GM21529 (cell line): ENCODE measurements around the gene B3GALT5.
"Not testable (repeated sequence)": the region's sequence is repeated elsewhere in the genome, so short reads cannot be mapped to it uniquely, and the experiment has no call there.

Experiments used
- ATAC-seq: cut with Tn5 transposase; IDR thresholded peaks from one replicate; pipeline ENCODE4 v1.9.1; 2021; ENCODE audit not compliant: unreplicated experiment

B3GALT5 gene, protein sequence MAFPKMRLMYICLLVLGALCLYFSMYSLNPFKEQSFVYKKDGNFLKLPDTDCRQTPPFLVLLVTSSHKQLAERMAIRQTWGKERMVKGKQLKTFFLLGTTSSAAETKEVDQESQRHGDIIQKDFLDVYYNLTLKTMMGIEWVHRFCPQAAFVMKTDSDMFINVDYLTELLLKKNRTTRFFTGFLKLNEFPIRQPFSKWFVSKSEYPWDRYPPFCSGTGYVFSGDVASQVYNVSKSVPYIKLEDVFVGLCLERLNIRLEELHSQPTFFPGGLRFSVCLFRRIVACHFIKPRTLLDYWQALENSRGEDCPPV

DNA sequence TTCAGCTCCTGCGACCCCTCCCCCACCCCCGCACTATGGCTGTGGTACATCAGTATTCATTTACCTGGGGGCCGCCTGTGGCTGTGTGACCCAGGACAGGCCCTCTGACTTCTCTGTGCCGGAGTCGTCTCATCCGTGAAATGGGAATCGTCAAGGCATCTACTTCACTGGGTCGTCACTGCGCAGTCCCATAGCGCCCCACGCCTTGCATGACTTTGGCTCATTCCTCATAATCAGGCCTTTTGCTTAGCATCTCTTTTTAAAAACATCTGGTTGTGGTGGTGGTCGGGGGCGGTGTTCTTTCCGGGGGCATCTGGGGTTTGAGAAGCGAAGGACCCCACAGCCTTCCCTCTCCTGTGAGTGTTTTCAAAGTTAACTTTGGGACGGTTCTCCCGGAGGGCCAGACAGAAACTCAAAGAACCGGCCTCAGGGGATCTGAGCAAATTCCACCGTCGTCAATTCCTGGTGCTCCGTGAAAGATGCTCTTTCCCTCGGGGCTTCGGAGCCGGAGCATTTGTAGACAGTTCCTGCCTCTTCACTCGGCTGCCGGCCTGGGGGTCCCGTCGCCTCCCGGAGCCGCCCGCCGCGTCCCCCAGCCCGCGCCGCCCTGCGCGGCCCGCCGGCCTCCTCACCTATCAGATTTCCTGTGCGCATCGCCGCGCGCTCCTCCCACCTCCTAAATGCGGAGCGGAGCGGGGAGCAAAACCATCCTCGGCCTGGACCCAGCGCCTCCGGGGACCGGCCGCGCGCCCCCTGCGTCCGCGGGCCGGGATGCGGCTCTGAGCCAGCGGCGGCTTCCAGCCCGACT lies at the start of gene B3GALT5:
B3GALT5 (plus strand) TSS at position 708 of the 808 bp plus-strand sequence. CDS start 47,620 bp downstream, outside the sequence.
- ATAC-seq = no peak

GRCh38 chr21:39564200-39564599 lies 48.5 kb upstream of the B3GALT5 start:
- ATAC-seq = no peak

DNA sequence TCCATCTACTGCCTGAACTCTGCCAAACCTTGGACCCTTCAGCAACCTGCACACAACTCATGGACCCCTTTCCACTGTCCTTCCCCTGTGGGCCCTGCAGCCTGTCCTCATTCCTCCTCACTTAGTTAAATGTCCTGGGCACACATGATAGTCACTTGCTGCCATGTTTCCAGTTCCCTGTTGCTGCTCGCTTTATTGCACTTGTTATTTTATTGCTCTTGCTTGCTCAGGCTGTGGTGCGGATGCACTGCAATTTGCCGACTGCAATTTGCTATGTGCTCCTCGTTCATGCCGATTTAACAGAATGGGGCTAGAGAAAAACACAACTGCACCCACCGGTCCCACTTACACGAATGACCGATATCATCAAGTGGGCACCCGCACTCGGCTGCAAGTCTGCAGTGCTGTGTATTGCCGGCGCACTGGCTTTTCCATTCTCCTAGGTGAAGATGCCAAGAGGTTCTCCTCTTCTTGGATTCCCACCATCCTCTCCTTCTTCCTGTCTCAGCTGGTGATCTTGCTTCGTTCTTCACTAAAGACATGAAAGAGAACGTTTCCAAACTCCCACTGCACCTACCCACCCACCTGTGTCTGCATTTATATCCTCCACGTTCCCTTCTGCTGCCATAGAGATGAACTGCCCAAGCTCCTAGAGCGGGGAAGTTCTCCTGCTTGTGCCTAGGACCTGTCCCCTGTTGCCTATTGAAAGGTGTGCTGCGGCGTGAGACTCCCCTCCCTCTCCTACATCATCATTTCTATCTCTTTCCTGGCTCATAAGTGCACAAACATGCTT lies 45.4 kb upstream of the B3GALT5 start:
- ATAC-seq = no peak

GRCh38 chr21:39568361-39568760 lies 44.4 kb upstream of the B3GALT5 start:
- no peak for ATAC-seq

DNA sequence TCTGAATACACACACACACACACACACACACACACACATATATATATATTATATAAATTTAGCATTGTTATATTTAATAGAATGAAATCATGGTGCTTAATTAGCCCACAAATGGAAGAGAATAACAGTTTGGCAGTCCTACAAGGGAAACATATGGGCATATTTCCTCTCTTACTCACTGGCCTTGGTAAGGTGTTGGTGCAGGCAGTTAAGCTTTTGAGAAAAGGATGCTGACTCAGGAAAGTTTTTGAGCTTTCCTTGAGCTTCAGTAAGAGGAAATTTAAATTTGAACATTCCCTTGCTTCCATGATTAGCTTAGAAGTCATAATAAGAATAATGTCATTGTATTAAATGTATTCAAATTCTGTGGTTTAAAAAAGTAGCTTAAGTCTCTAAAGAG lies 37.0 kb upstream of the B3GALT5 start:
- ATAC-seq = no peak

GRCh38 chr21:39576518-39577128 lies 36.1 kb upstream of the B3GALT5 start:
- no peak for ATAC-seq

- ATAC-seq = no peak
Measured at GRCh38 chr21:39579734-39580332, 32.9 kb upstream of the B3GALT5 start.

DNA sequence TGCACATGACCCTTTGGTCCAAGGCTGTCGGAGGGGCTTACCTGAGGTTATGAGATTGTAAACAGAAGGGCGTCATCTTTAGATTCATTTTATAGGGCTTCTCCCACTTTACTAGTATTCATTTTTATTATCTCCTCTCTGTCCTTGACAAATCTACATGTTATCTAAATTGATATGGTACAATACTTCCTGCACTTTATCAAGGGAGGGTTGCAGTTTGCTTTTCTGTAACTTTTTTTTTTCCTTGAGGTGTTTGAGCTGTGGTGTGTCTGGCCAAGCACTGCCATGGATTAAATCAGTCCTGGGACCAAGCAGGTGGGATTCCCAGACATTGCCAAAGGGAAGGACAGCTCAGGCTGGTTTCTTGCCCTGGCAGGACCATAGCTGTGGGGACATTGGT lies 32.0 kb upstream of the B3GALT5 start:
- ATAC-seq = no peak

DNA sequence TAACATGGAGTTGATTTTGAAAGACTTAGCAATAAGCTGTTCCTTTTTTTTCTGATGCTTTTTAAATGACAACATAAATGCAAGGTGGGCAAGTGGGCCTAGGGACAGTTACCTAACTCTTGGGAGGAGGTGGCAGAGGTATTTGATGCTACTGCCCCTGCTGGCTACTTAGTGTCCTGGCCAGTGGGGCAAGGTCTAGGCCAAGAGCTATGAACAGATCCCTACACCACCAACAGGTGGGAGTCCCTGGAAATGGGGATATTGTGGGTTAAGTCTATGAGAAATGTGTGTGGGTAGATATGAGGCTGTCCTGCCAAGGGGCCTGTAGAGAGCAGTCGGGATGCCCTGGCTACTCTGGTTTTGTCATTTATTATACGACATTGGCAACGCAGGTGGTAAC lies 31.3 kb upstream of the B3GALT5 start:
- no peak for ATAC-seq

DNA sequence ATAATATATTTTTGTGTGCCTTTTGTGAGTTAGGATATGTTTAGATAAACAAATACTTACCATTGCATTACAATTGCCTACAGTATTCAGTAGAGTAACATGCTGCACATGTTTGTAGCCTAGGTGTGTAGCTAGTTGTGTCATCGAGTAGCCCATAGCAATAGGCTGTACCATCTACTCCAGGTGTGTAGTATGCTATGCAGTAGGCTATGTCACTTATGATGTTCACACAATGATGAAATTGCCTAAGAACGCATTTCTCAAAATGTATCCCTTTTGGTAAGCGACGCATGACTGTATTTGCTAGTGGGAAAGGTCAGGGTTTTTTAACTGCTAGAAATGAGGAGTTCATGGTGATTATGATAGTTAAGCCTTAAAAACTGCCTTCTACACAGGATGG lies 30.0 kb upstream of the B3GALT5 start:
- ATAC-seq = no peak

DNA sequence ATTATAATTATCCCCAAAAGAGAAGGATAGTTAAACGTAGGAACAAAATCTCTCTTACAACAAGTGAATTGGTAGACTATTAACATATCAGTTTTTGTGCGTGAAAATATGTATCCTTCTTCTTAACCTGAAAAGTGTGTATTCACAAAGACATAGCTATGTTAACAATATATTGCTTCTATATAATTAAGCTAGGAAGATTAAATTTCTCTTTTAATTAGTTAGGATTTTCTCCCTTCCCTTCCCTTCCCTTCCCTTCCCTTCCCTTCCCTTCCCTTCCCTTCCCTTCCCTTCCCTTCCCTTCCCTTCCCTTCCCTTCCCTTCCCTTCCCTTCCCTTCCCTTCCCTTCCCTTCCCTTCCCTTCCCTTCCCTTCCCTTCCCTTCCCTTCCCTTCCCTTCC lies 29.2 kb upstream of the B3GALT5 start:
- not testable (repeated sequence) for ATAC-seq

- ATAC-seq = no peak
Measured at GRCh38 chr21:39587376-39587775, 25.4 kb upstream of the B3GALT5 start.

- ATAC-seq = no peak
Measured at GRCh38 chr21:39588884-39589283, 23.9 kb upstream of the B3GALT5 start.

DNA sequence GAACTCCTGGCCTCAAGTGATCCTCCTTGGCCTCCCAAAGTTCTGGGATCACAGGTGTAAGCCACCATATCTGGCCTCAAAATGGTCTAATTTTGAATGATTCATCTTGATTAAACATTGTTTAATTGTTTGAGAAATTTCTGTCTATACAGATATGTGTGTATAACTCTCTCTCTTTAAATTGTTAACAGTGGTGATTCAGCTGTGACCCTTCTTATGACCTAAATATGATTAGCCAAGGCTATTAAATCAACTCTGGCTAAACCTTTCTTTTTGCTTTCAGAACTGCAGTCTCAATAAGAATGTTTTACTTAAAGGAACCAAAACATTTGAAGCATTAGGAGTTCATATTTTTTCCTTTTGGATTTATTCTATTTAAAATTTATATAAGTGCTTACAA lies 19.2 kb upstream of the B3GALT5 start:
- ATAC-seq = no peak

DNA sequence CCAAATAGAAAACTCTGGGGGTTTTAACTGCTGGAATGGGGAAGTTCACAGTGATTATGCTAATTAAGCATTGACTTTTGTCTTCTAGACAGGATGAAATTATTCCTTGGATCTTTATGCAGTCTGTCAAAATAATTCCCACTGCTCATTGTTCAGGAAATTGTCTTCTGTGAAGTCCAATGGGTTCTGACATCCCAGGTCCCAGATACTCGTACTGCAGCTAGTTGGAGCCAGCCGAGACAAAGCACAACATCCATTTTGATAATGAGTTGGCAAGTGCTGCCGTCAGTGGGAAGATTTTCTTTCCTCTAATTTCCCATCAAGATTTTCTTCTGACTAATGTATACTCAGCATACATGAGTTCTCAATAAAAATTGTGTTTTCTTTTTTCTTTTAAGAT lies 17.3 kb upstream of the B3GALT5 start:
- ATAC-seq = no peak

GRCh38 chr21:39597595-39597994 lies 15.1 kb upstream of the B3GALT5 start:
- no peak for ATAC-seq

DNA sequence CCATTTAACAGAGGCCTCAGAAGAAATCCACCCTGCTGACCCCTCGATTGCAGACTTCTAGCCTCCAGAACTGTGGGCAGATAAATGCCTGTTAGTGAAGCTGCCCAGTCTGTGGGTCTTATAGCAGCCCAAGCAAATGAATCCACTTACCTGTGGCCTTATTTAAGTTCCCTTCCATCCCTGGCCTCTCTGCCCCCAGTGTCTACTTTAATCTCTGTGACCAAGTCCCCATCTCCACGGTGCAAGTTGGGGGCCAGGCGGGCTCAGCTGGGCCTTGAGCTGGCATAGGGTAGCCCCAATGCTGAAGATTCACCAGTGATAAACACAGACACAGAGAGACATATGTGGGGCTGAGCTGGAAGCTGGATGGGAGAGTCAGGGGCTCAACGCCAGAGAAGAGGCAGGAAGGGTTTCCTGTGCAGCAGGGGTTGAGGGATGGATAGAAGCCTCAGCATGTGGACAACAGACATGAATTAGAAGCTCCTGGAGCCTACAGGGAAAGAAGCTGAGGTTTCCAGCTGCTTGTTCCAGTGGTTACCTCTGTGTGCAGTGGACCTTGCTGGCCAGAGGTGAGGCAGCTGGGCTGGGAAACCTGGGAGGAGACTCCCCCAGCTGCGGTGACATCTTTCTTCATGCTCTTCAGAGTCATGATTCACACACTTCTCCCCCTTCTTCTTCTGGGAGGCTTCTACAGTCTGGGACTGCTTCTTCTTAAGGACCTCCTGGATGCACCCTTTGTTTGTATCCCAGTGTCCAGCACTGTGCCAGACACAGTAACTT lies 13.4 kb upstream of the B3GALT5 start:
- ATAC-seq = no peak

DNA sequence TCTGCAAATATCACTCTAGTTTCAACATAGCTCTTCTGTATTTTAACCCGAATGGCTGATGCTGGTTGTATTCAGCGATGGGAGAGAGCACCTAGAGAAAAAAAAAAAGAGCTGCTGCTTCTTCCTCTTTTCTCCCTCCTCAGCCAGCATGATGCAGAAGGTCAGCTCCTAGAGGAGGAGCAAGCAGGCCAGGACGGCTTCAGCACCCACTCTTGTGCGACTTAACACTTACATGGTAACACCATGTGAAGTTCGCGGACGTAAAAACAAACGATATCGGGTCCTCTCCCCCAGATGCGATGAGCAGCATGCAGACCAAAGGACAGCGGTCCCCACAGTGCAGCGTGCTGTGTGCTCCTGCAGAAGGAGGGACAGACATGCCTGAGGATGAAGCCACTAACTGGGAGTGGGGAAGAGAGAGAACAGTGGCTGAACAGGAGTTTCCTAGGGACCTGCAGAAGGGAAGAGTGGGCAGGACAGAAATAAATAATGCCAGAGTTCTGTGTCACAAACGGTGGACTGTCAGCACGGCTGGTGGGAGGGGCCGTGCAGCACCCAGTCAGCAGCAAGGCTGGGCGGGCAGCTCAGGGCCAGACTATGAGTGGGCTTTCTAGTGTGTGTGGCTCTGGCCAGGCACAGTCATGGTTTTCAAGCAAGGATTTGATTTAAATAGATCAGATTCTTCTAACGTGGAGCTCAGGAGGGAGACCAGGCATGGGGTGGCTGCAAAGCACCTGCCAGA lies 11.4 kb upstream of the B3GALT5 start:
- ATAC-seq = no peak

DNA sequence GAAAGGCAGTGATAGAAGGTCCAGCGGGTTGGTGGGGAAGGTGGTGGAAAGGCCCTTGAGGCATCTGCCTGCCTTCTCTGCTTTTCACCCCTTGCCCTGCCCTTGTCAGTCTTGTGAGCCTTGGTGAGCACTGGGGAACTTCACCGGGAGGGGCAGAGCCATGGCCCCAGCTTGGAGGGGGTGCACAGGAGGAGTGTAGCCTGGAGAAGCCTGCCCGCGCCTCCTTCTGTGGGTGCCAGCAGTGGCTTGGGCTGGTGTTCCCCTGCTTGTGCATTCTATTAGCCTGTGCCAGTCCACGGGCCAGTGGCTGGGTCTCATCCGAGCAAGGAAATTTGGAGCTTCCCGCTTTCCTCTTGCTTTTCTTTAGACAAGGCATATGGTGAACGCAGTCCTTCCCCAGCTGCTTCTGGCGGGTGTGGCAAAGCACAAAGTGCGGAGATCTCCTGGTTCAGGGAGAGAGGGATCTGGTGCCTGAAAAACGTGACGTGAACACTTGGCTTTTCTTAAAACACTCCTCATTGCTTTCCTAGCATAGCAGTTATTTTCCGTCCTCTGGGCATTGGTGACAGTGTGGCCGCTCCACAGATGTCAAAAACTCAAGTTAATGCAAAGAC lies 10.6 kb upstream of the B3GALT5 start:
- ATAC-seq = no peak
